GM19025 (cell line): ENCODE results near the gene EFCAB6.

Source experiments
- ATAC-seq: cut with Tn5 transposase; IDR thresholded peaks from one replicate; pipeline ENCODE4 v1.9.1; 2021; ENCODE audit warnings: mild to moderate bottlenecking, low read depth, moderate library complexity; ENCODE audit not compliant: unreplicated experiment

The EFCAB6 gene

GRCh38 chr22:43812149-43812842 lies at the start of gene EFCAB6:
Gene EFCAB6 (minus strand): TSS chr22:43812305. CDS start chr22:43782318, 29,987 bp downstream.
- ATAC-seq = peak; percentile 85

GRCh38 chr22:43861529-43861928 lies 49.4 kb upstream of the EFCAB6 start:
- ATAC-seq = no peak

GRCh38 chr22:43860831-43861230 lies 48.7 kb upstream of the EFCAB6 start:
- ATAC-seq = no peak

GRCh38 chr22:43860126-43860525 lies 48.0 kb upstream of the EFCAB6 start:
- ATAC-seq = no peak

GRCh38 chr22:43859621-43860020 lies 47.5 kb upstream of the EFCAB6 start:
- ATAC-seq = no peak

GRCh38 chr22:43859176-43859575 lies 47.1 kb upstream of the EFCAB6 start:
- ATAC-seq = no peak

- ATAC-seq = no peak
These were observed 46.2 kb upstream of the EFCAB6 start for GRCh38 chr22:43858156-43858895.

GRCh38 chr22:43857367-43857766 lies 45.3 kb upstream of the EFCAB6 start:
- ATAC-seq = no peak

- ATAC-seq = no peak
These were observed 43.3 kb upstream of the EFCAB6 start for GRCh38 chr22:43855431-43855830.

- ATAC-seq = no peak
These were observed 42.7 kb upstream of the EFCAB6 start for GRCh38 chr22:43854786-43855271.

GRCh38 chr22:43854121-43854785 lies 42.1 kb upstream of the EFCAB6 start:
- ATAC-seq = no peak

- no peak for ATAC-seq
These were observed 41.3 kb upstream of the EFCAB6 start for GRCh38 chr22:43853328-43853931.

GRCh38 chr22:43852573-43853327 lies 40.6 kb upstream of the EFCAB6 start:
- ATAC-seq = no peak

- ATAC-seq = no peak
These were observed 39.8 kb upstream of the EFCAB6 start for GRCh38 chr22:43851979-43852307.

GRCh38 chr22:43851058-43851978 lies 39.2 kb upstream of the EFCAB6 start:
- ATAC-seq = no peak

- ATAC-seq = no peak
These were observed 38.4 kb upstream of the EFCAB6 start for GRCh38 chr22:43850529-43850928.

GRCh38 chr22:43849731-43850130 lies 37.6 kb upstream of the EFCAB6 start:
- ATAC-seq = no peak

GRCh38 chr22:43848366-43849171 lies 36.5 kb upstream of the EFCAB6 start:
- no peak for ATAC-seq
